Fibroblast of mammary gland (primary cell): ENCODE measurements around the gene PAX7.

Experiments used
- DNase-seq: peaks from one replicate; pipeline ENCODE4 v3.0.0-alpha.2; 2010; ENCODE audit warnings: low read depth
- H3K4me3 ChIP-seq: 2 replicates; pipeline ENCODE4 v1.5.1; 2011; ENCODE audit warnings: low read depth, mild to moderate bottlenecking, low read length, moderate library complexity; ENCODE audit not compliant: control insufficient read depth
- CTCF ChIP-seq: conservative IDR thresholded peaks from 2 replicates; pipeline ENCODE4 v1.5.1; 2011; ENCODE audit warnings: low read depth, low read length, inconsistent platforms; ENCODE audit not compliant: control insufficient read depth, insufficient read depth

The PAX7 gene

GRCh38 chr1:18773753-18774152 lies 143.1 kb downstream of the PAX7 start:
- DNase-seq, result no peak
- H3K4me3 ChIP-seq, result no peak overlapping the region
- no peak for TF ChIP-seq CTCF

GRCh38 chr1:18775341-18775740 lies 144.7 kb downstream of the PAX7 start:
- TF ChIP-seq CTCF, result no peak
- no peak overlapping the region for H3K4me3 ChIP-seq
- no peak for DNase-seq

- no peak overlapping the region for H3K4me3 ChIP-seq
- no peak for DNase-seq
- no peak for TF ChIP-seq CTCF
These were observed 146.1 kb downstream of the PAX7 start for GRCh38 chr1:18776777-18777176.

GRCh38 chr1:18778437-18778836 lies 147.8 kb downstream of the PAX7 start:
- no peak overlapping the region for H3K4me3 ChIP-seq
- no peak for DNase-seq
- no peak for TF ChIP-seq CTCF

- DNase-seq, result no peak
- H3K4me3 ChIP-seq, result no peak overlapping the region
- TF ChIP-seq CTCF, result no peak
These were observed 150.4 kb downstream of the PAX7 start for GRCh38 chr1:18781031-18781430.

- DNase-seq, result no peak
- no peak overlapping the region for H3K4me3 ChIP-seq
- no peak for TF ChIP-seq CTCF
These were observed 153.2 kb downstream of the PAX7 start for GRCh38 chr1:18783705-18784481.

GRCh38 chr1:18784482-18784831 lies 153.8 kb downstream of the PAX7 start:
- TF ChIP-seq CTCF, result no peak
- DNase-seq, result no peak
- no peak overlapping the region for H3K4me3 ChIP-seq
